ENCODE data around the gene ABHD4. TPM values are rescaled to one million over a fixed set of nuclear protein-coding genes. Genes with fewer than 3 reads are reported as not detected.

Gene ABHD4
- total and polyA plus RNA-seq, 11 donors = 10.4 to 35.5 (median 24.3) TPM

- DNase-seq (no peak), ATAC-seq (peak in 1 of 4 donors; percentile 44)
- no peaks in the 10 kb centered on the region for H3K36me3 ChIP-seq
- peak in 9 of 12 donors; percentile 27 to 55 (median 42) for TF ChIP-seq CTCF (IDR thresholded peaks at IDR 0.05)
- no peak for TF ChIP-seq POLR2A (IDR thresholded peaks at IDR 0.05)
- no peak overlapping the region for H3K27ac ChIP-seq
- no peak overlapping the region for H3K4me3 ChIP-seq
- intact Hi-C loops (cut with DNase I) = loop anchor here in 8 of 10 donors (1.0 to 10.0 kb wide), 6 partner anchors 157 to 197 kb away; partner anchors contain the start of genes SLC7A7 (in 5 of the 8) and MRPL52 (in 1 of the 8)
- no peaks in the 10 kb centered on the region for H3K27me3 ChIP-seq
- no peaks in the 10 kb centered on the region for H3K9me3 ChIP-seq
- peaks cover 0 to 2% (median 0%) of the 10 kb centered on the region in 12 donors for H3K4me1 ChIP-seq
- 88 to 98% (median 90%) methylated on average over 1 of the region's 1 CpG for WGBS, 4 donors
Observed at GRCh38 chr14:22657861-22658260, 59.8 kb downstream of the ABHD4 start.

- WGBS, 4 donors = 29 to 64% (median 43%) methylated on average over 1 of the region's 1 CpG
- intact Hi-C loops (cut with DNase I) = loop anchor here in 7 of 10 donors (5.0 to 10.0 kb wide), 5 partner anchors 156 to 196 kb away; partner anchors contain the start of genes SLC7A7 (in 5 of the 7) and MRPL52 (in 1 of the 7)
- no peak overlapping the region for H3K27ac ChIP-seq
- DNase-seq = no peak
- H3K4me3 ChIP-seq = no peak overlapping the region
- peaks cover 0 to 2% (median 0%) of the 10 kb centered on the region in 12 donors for H3K4me1 ChIP-seq
- no peak for ATAC-seq
- no peaks in the 10 kb centered on the region for H3K27me3 ChIP-seq
- H3K36me3 ChIP-seq = no peaks in the 10 kb centered on the region
- H3K9me3 ChIP-seq = no peaks in the 10 kb centered on the region
- TF ChIP-seq POLR2A (IDR thresholded peaks at IDR 0.05) (no peak), CTCF (IDR thresholded peaks at IDR 0.05) (no peak)
Observed at GRCh38 chr14:22658946-22659345, 60.8 kb downstream of the ABHD4 start.

GRCh38 chr14:22660654-22661053, 62.6 kb downstream of the ABHD4 start:
- Histone ChIP-seq H3K4me3 (no peak overlapping the region), H3K36me3 (no peaks in the 10 kb centered on the region), H3K27ac (no peak overlapping the region), H3K4me1 (peaks cover 0 to 2% (median 0%) of the 10 kb centered on the region in 12 donors), H3K27me3 (no peaks in the 10 kb centered on the region), H3K9me3 (no peaks in the 10 kb centered on the region)
- 91 to 98% (median 93%) methylated on average over 4 of the region's 4 CpGs for WGBS, 4 donors
- no peak for ATAC-seq
- intact Hi-C loops (cut with DNase I) = no loop called here
- TF ChIP-seq POLR2A (IDR thresholded peaks at IDR 0.05) (no peak), CTCF (IDR thresholded peaks at IDR 0.05) (no peak)
- DNase-seq = no peak

Other genes with a start within 250 kb of the ABHD4 start
- 100 to 1,000 TPM; 108 to 236 (median 147) TPM for gene DAD1, start 9.1 kb upstream of the ABHD4 start, total RNA-seq
- 100 to 1,000 TPM; 129 to 402 TPM for gene DAD1, start 9.1 kb upstream of the ABHD4 start, polyA plus RNA-seq
- under 1 TPM in 1 of 9 donors, not detected in 8; 0.06 TPM for gene OR6J1, start 46.1 kb downstream of the ABHD4 start, total RNA-seq
- gene OR6J1, start 46.1 kb downstream of the ABHD4 start, polyA plus RNA-seq = not detected
- 100 to 1,000 TPM in 7 of 9 donors, 10 to 100 TPM in 2; 91.5 to 205 (median 143) TPM for gene OXA1L, start 168.4 kb downstream of the ABHD4 start, total RNA-seq
- 100 to 1,000 TPM; 139 to 162 TPM for gene OXA1L, start 168.4 kb downstream of the ABHD4 start, polyA plus RNA-seq
- gene SLC7A7, start 217.1 kb downstream of the ABHD4 start, total RNA-seq = 10 to 100 TPM in 2 of 9 donors, 1 to 10 TPM in 7; 1.8 to 28.0 (median 3.8) TPM
- gene SLC7A7, start 217.1 kb downstream of the ABHD4 start, polyA plus RNA-seq = 1 to 10 TPM; 1.3 to 4.0 TPM
- gene MRPL52, start 231.6 kb downstream of the ABHD4 start, total RNA-seq = 100 to 1,000 TPM in 5 of 9 donors, 10 to 100 TPM in 4; 80.4 to 185 (median 107) TPM
- 100 to 1,000 TPM in 1 of 2 donors, 10 to 100 TPM in 1; 83.4 to 177 TPM for gene MRPL52, start 231.6 kb downstream of the ABHD4 start, polyA plus RNA-seq
- 10 to 100 TPM; 14.0 to 90.6 (median 24.8) TPM for gene MMP14, start 238.3 kb downstream of the ABHD4 start, total RNA-seq
- gene MMP14, start 238.3 kb downstream of the ABHD4 start, polyA plus RNA-seq = 10 to 100 TPM; 18.9 to 25.7 TPM